Activated T-helper 1 cell treated with anti-CD3 and anti-CD28 coated beads, Interleukin-2, amount 50 U/mL, for 16 hours (primary cell): ENCODE results near the gene STX8.

Experiments used
- DNase-seq, 2 donors: peaks; one replicate each; pipeline ENCODE4 v3.0.0-alpha.2; 2020; ENCODE audit warnings: low read depth in 1 of 2, low spot score in 1 of 2

The STX8 gene

DNA sequence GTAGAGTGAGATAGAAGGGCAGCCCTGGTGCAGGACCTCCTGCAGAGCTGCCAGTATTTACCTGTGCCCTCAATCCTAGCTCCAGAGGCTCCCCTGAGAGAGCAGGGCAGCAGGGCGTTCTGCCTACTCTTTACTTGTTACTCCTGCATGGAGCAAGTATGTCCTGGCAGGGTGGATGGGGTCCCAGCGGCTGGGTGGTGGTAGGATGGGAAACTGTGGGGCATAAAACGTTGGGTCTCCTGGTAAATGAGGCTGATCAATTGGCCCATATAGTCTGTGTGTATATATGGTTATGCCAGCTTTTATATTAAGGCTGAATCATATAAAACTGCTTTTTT, 362.3 kb downstream of the STX8 start:
- DNase-seq = no peak

- no peak for DNase-seq
These were observed 363.0 kb downstream of the STX8 start for GRCh38 chr17:9212376-9213302.

- no peak for DNase-seq
These were observed 364.4 kb downstream of the STX8 start for GRCh38 chr17:9211133-9211765.

DNA sequence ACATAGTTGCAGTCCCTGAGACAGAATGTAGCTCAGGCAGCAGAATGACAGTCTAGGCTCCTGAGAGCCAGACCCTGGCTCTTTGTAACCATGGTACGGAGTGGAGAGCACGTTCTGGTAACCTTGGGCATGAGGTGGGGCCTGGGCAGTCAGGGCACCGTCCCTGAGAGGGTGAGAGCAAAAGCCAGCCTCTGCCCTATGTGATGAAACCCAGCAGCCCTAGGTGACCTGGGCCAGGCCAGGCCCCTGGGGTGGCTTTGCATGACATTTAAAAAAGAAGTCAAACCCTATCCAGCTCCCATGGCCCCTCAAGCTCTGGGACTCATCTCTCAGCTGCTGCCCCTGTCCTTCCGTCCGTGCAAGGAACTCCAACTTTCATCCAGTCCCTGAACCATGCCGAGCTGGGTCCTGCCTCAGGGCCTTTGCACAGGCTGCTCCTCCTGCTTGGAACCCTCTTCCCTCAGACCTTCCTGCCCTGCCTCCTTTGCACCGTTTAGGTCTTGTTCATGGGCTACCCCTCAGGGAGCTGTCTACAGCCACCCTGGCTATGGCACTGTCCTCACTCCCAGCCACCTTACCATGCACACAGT, 365.7 kb downstream of the STX8 start:
- no peak for DNase-seq

DNA sequence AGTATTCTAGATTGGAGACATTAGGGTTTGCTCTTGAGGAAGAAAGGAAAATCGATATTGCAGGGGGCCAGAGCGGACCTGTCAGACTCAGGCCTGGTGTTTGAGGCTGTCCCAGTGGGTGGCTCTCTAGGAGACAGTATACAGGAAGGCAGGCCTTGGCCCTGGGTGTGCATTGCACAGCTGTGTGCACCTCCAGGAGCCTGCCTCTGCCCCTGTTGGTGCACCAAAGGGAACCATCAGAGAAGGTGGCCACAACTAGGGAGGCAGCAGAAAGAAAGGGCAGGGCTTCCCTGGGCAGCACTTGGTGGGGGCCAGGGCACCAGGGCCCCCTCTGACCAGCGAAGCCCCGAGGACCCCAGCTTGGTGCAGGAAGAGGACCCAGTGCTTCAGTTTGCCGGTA, 366.3 kb downstream of the STX8 start:
- no peak for DNase-seq

DNA sequence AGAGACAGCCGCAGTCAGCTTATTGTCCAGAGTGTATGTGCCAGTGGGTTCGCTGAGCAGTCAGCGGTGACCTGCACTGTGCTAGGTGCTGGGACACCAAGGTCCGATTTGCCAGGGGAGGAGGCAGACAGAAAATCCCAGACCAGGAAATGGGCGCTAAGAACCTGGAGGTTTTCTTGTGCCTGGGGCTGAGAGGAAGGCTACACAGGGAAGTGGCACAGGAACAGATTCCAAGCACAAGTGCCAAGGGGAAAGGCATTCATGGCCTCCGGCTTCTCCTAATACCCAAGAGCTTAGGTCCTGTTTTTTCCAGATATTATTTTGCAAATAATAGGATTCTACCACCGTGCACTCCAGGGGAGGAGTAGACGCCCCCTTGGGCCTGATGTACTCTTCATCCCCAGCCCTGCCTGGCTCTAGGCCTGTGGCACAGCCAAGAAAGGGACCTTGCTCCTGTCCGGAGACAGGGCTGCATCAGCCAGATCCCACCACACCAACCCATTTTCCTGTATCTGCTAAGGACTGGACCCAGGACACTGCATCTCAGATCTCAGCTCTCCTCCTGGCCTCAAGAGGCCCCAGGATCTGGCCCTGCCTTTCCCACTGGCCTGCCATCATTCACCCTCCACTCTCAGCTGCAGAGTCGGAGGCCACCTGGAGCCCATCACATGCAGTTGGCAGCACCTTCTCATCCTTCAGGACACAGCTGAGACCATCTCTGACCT, 367.1 kb downstream of the STX8 start:
- no peak for DNase-seq

DNA sequence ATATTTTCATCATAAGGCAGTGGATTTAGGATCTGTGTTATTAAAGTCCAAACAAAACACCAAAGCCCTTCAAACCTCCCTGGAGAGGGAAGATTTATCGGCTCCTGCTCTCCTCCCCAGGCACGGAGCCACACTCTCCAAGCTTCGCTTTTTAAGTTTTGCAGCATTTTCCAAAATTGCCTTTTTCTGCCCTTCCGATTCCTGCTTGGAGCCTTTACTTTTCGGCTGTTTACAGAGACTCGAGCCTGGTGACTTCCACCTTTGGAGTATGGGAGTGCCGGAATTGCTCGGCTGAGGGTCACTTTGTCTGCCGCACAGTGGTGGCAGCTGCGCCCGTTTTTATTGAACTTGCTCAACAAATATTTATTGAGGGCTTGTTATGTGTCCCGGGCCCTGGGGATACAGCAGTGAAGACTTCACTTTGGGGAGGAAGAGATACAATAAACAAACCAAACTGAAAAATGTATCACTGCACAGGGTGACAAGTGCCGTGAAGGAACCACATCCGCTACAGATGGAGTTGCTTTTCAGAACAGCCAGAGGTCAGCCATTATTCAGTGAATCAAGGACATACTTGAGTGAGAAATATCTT, 368.8 kb downstream of the STX8 start:
- DNase-seq = no peak

DNA sequence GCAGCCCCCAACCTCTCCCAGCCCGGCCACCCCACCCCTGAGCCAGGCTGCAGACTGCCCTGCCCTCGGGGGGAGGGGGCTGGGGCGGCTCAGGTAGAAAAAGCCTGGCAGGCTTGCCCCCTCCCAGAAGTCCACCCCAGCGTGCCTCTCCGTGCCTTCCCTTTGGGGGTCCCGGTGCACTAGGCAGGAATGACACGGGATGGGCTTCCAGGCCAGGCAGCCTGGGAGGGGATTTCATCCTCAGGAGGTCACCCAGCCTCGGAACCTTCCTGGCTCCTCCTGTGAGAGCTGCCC, 369.3 kb downstream of the STX8 start:
- DNase-seq = no peak

- no peak for DNase-seq
These were observed 369.9 kb downstream of the STX8 start for GRCh38 chr17:9205520-9206409.

DNA sequence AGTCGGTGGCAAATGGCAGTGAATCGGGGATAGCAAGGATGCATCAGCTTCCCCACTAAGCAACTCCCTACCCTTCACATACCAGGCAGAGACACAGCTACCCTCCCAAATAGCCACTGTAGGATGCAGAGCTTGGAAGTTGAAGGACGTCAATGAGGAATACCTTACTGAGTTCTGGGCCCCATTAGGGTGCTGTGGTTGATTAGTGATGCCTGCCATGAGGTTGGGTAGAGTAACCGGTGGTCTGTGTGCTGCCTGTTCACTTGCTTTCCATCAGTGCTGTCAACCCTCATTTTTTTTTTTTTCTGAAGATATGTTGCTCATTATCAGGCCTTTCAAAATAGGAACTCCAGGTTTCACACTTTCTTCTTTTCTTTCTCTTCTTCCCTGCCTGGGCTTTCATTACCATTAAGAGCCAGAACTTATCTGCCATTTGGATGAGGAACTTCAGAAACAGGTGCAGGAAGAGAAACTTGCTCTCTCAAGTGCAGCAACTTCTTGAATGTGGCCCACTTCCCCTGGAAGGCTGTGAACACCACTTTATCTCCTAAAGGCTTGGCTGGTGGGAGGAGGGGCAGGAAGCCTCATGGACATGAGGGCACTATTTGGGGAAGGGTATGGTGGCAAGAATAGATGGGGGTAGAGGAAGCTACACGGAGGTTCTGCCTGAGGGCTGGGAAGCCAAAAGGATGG, 370.8 kb downstream of the STX8 start:
- DNase-seq = no peak

- DNase-seq = no peak
These were observed 371.7 kb downstream of the STX8 start for GRCh38 chr17:9203771-9204425.

DNA sequence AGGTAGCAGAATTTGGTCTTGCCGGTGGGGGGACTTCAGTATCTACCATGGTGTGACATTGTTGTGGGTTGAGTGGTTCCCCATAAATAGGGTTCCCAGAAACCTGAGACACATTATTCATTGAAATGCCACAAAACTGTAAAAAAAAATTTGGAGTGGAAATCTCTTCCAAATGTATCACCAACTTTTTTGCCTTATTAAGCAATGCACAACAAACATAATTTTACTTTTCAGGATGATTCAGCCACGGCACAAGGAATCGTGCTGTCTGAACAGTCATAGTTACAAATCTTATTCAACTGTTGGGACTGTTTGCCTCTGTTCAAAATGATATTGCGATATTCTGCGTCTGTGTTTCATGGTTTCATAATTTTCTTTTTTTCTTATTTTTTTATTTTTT, 373.1 kb downstream of the STX8 start:
- no peak for DNase-seq

DNA sequence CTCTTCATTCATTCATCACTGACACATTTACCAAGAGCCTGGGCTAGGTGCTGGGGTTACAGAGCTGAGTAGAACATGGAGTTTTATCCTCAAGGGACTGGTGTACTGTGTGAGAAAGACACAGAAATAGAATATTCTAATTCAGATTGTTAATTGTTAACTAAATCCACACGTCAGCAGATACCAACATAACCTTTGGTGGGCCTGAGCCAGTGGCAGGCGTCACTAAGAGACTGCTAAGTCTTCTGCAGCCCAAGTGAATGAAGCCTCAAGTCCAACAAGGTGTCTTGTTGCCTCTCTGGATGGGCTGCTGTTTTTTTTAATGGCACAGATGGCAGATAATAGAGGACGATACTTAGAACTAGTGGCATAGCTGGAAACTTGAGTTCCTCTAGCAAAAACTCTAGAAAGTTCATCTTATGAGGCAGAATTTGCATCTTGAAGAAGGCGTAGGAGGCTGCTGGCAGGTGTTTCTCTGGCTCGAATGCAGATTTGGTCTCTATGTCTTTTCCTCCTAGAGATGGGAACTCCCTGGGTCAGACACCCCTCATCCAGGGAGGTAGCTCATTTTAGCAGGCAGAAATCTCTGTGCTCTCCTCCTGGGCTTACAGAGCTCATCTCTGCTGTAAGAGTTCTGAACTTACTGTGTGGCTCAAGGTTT, 374.8 kb downstream of the STX8 start:
- DNase-seq = no peak
